HEK293 (cell line): ENCODE data around the gene MPO.

ENCODE experiments used
- CTCF ChIA-PET: fragments of 350-600 bp; formaldehyde crosslinking; extraction: SDS; loops from one replicate; lab custom pipeline; 2021; ENCODE audit warnings: antibody characterized with exemption; lab: Yijun Ruan, JAX
- POLR2A ChIA-PET: fragments of 300-600 bp; formaldehyde crosslinking; extraction: SDS; loops from one replicate; lab custom pipeline; 2020; ENCODE audit warnings: antibody characterized with exemption, inconsistent platforms; lab: Yijun Ruan, JAX
- H3K27ac ChIP-seq: fragments of 200-500 bp; sonication (Bioruptor generic); 2 replicates; pipeline ENCODE4 v1.5.1; 2014; ENCODE audit warnings: low read depth, low read length, control low read depth, inconsistent platforms; ENCODE audit errors: extremely low read depth
- H3K36me3 ChIP-seq, 2 experiments: fragments of 200-500 bp in 1 of 2; sonication (Bioruptor generic) in 1 of 2; 1 replicate in 1 of 2; 2 replicates in 1 of 2; pipeline ENCODE4 v1.5.1; 2014 to 2017; ENCODE audit warnings: inconsistent platforms in 2 of 2, low read length in 2 of 2; ENCODE audit not compliant: control insufficient read depth in 2 of 2, insufficient read depth in 1 of 2
- H3K4me1 ChIP-seq: fragments of 200-500 bp; sonication (Bioruptor generic); 2 replicates; pipeline ENCODE4 v1.5.1; 2014; ENCODE audit warnings: mild to moderate bottlenecking, low read length, inconsistent platforms; ENCODE audit not compliant: control insufficient read depth, insufficient read depth
- H3K4me3 ChIP-seq: 2 replicates; pipeline ENCODE4 v1.5.1; 2011; ENCODE audit warnings: low read depth, mild to moderate bottlenecking, control low read depth, low read length, moderate library complexity
- H3K9me3 ChIP-seq: fragments of 200-500 bp; sonication (Bioruptor generic); 2 replicates; pipeline ENCODE4 v1.5.1; 2014; ENCODE audit warnings: low read depth, low read length, inconsistent platforms; ENCODE audit not compliant: control insufficient read depth, insufficient read depth
- GLI2 ChIP-seq: fragments of 450-650 bp; formaldehyde crosslinking; IDR thresholded peaks from 2 replicates; pipeline ENCODE4; 2017; ENCODE audit warnings: missing biosample characterization, missing genetic modification characterization, low read depth, borderline replicate concordance
- KLF16 ChIP-seq: fragments of 450-650 bp; formaldehyde crosslinking; IDR thresholded peaks from 2 replicates; pipeline ENCODE4 v1.5.1; 2017; ENCODE audit warnings: missing biosample characterization, missing genetic modification characterization
- KLF8 ChIP-seq: fragments of 450-650 bp; formaldehyde crosslinking; IDR thresholded peaks from 2 replicates; pipeline ENCODE4 v1.5.1; 2016; ENCODE audit warnings: missing biosample characterization, missing genetic modification characterization
- SCRT1 ChIP-seq: fragments of 450-650 bp; formaldehyde crosslinking; IDR thresholded peaks from 2 replicates; pipeline ENCODE4 v1.5.1; 2016; ENCODE audit warnings: missing biosample characterization, missing genetic modification characterization, borderline replicate concordance
- ZBTB20 ChIP-seq: fragments of 450-650 bp; formaldehyde crosslinking; IDR thresholded peaks from 2 replicates; pipeline ENCODE4 v1.5.1; 2016; ENCODE audit warnings: missing biosample characterization, missing genetic modification characterization
- ZBTB8A ChIP-seq: fragments of 450-650 bp; formaldehyde crosslinking; IDR thresholded peaks from 2 replicates; pipeline ENCODE4 v1.5.1; 2016; ENCODE audit warnings: missing biosample characterization, missing genetic modification characterization
- ZFHX2 ChIP-seq: fragments of 450-650 bp; formaldehyde crosslinking; conservative IDR thresholded peaks from 2 replicates; pipeline ENCODE4 v1.5.1; 2016; ENCODE audit warnings: missing biosample characterization, missing genetic modification characterization
- ZNF114 ChIP-seq: fragments of 450-650 bp; formaldehyde crosslinking; IDR thresholded peaks from 2 replicates; pipeline ENCODE4 v1.5.0; 2017; ENCODE audit warnings: missing biosample characterization, missing genetic modification characterization
- ZNF133 ChIP-seq: fragments of 450-650 bp; formaldehyde crosslinking; IDR thresholded peaks from 2 replicates; pipeline ENCODE4 v1.5.1; 2016; ENCODE audit warnings: missing biosample characterization, missing genetic modification characterization
- ZNF280D ChIP-seq: fragments of 450-650 bp; formaldehyde crosslinking; IDR thresholded peaks from 2 replicates; pipeline ENCODE4 v1.5.1; 2016; ENCODE audit warnings: missing biosample characterization, missing genetic modification characterization
- ZNF311 ChIP-seq: fragments of 450-650 bp; formaldehyde crosslinking; IDR thresholded peaks from 2 replicates; pipeline ENCODE4 v1.5.1; 2017; ENCODE audit warnings: missing biosample characterization, missing genetic modification characterization, borderline replicate concordance
- ZNF366 ChIP-seq: fragments of 450-650 bp; formaldehyde crosslinking; conservative IDR thresholded peaks from 2 replicates; pipeline ENCODE4 v1.5.1; 2016; ENCODE audit warnings: missing biosample characterization, missing genetic modification characterization
- ZNF521 ChIP-seq: fragments of 450-650 bp; formaldehyde crosslinking; IDR thresholded peaks from 2 replicates; pipeline ENCODE4 v1.5.1; 2017; ENCODE audit warnings: missing biosample characterization, mild to moderate bottlenecking, missing genetic modification characterization
- ZNF530 ChIP-seq: fragments of 450-650 bp; formaldehyde crosslinking; IDR thresholded peaks from 2 replicates; pipeline ENCODE4 v1.5.1; 2016; ENCODE audit warnings: low read depth, missing biosample characterization, missing genetic modification characterization
- ZNF621 ChIP-seq: fragments of 450-650 bp; formaldehyde crosslinking; IDR thresholded peaks from 2 replicates; pipeline ENCODE4 v1.5.1; 2017; ENCODE audit warnings: missing biosample characterization, missing genetic modification characterization
- ZNF664 ChIP-seq: fragments of 450-650 bp; formaldehyde crosslinking; IDR thresholded peaks from 2 replicates; pipeline ENCODE4 v1.5.1; 2016; ENCODE audit warnings: missing biosample characterization, missing genetic modification characterization
- ZNF670 ChIP-seq: fragments of 450-650 bp; formaldehyde crosslinking; IDR thresholded peaks from 2 replicates; pipeline ENCODE4 v1.5.1; 2016; ENCODE audit warnings: missing biosample characterization, missing genetic modification characterization, low read depth
- ZNF777 ChIP-seq: fragments of 450-650 bp; formaldehyde crosslinking; IDR thresholded peaks from 2 replicates; pipeline ENCODE4 v1.5.1; 2017; ENCODE audit warnings: missing biosample characterization, missing genetic modification characterization, borderline replicate concordance
- ZXDB ChIP-seq: fragments of 450-650 bp; formaldehyde crosslinking; IDR thresholded peaks from 2 replicates; pipeline ENCODE4 v1.5.1; 2016; ENCODE audit warnings: missing biosample characterization, missing genetic modification characterization
- TF ChIP-seq, protein P1 (sequence below): fragments of 450-650 bp; formaldehyde crosslinking; conservative IDR thresholded peaks from 2 replicates; pipeline ENCODE4 v1.5.1; 2016; ENCODE audit warnings: low read depth, missing biosample characterization, missing genetic modification characterization
- TF ChIP-seq, protein P2 (sequence below): fragments of 450-650 bp; formaldehyde crosslinking; IDR thresholded peaks from 2 replicates; pipeline ENCODE4 v1.5.1; 2016; ENCODE audit warnings: missing biosample characterization, missing genetic modification characterization
- TF ChIP-seq, protein P3 (sequence below): fragments of 450-650 bp; formaldehyde crosslinking; IDR thresholded peaks from 2 replicates; pipeline ENCODE4 v1.5.1; 2017; ENCODE audit warnings: missing biosample characterization, missing genetic modification characterization
- TF ChIP-seq, protein P4 (sequence below): fragments of 450-650 bp; formaldehyde crosslinking; IDR thresholded peaks from 2 replicates; pipeline ENCODE4 v1.5.1; 2017; ENCODE audit warnings: missing biosample characterization, missing genetic modification characterization
- TF ChIP-seq, protein P5 (sequence below): fragments of 450-650 bp; formaldehyde crosslinking; optimal IDR thresholded peaks from 2 replicates; pipeline ENCODE3; 2016; ENCODE audit warnings: missing biosample characterization, mild to moderate bottlenecking, missing genetic modification characterization

The MPO gene

GRCh38 chr17:58235821-58236220 lies 44.9 kb downstream of the MPO start (continued):
- TF ChIP-seq, protein P1, sequence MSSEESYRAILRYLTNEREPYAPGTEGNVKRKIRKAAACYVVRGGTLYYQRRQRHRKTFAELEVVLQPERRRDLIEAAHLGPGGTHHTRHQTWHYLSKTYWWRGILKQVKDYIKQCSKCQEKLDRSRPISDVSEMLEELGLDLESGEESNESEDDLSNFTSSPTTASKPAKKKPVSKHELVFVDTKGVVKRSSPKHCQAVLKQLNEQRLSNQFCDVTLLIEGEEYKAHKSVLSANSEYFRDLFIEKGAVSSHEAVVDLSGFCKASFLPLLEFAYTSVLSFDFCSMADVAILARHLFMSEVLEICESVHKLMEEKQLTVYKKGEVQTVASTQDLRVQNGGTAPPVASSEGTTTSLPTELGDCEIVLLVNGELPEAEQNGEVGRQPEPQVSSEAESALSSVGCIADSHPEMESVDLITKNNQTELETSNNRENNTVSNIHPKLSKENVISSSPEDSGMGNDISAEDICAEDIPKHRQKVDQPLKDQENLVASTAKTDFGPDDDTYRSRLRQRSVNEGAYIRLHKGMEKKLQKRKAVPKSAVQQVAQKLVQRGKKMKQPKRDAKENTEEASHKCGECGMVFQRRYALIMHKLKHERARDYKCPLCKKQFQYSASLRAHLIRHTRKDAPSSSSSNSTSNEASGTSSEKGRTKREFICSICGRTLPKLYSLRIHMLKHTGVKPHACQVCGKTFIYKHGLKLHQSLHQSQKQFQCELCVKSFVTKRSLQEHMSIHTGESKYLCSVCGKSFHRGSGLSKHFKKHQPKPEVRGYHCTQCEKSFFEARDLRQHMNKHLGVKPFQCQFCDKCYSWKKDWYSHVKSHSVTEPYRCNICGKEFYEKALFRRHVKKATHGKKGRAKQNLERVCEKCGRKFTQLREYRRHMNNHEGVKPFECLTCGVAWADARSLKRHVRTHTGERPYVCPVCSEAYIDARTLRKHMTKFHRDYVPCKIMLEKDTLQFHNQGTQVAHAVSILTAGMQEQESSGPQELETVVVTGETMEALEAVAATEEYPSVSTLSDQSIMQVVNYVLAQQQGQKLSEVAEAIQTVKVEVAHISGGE, result no peak
- TF ChIP-seq, protein P2, sequence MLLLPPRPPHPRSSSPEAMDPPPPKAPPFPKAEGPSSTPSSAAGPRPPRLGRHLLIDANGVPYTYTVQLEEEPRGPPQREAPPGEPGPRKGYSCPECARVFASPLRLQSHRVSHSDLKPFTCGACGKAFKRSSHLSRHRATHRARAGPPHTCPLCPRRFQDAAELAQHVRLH (tag by site-specific recombination), result no peak
- no peak for TF ChIP-seq ZNF530 (tag by site-specific recombination)
- TF ChIP-seq ZNF664 (tag by site-specific recombination), result no peak
- no peak for TF ChIP-seq ZNF621
- TF ChIP-seq ZNF670 (tag by site-specific recombination), result no peak

GRCh38 chr17:58234512-58234911 lies 46.2 kb downstream of the MPO start:
- H3K4me1 ChIP-seq, result no peaks in the 10 kb centered on the region; the same call in 1 of the 2 replicates
- CTCF ChIA-PET, result interaction anchor here (4.4 kb wide), 1 partner anchor 14 kb away, joined by 32 read pairs; no protein-coding TSS in a partner anchor
- POLR2A ChIA-PET, result no interaction called here
- no peak for TF ChIP-seq ZNF114 (tag by site-specific recombination)
- TF ChIP-seq ZNF670 (tag by site-specific recombination), result no peak
- TF ChIP-seq, protein P3, sequence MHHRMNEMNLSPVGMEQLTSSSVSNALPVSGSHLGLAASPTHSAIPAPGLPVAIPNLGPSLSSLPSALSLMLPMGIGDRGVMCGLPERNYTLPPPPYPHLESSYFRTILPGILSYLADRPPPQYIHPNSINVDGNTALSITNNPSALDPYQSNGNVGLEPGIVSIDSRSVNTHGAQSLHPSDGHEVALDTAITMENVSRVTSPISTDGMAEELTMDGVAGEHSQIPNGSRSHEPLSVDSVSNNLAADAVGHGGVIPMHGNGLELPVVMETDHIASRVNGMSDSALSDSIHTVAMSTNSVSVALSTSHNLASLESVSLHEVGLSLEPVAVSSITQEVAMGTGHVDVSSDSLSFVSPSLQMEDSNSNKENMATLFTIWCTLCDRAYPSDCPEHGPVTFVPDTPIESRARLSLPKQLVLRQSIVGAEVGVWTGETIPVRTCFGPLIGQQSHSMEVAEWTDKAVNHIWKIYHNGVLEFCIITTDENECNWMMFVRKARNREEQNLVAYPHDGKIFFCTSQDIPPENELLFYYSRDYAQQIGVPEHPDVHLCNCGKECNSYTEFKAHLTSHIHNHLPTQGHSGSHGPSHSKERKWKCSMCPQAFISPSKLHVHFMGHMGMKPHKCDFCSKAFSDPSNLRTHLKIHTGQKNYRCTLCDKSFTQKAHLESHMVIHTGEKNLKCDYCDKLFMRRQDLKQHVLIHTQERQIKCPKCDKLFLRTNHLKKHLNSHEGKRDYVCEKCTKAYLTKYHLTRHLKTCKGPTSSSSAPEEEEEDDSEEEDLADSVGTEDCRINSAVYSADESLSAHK (tag by site-specific recombination), result no peak
- no peak for TF ChIP-seq ZNF133 (tag by site-specific recombination)
- no peak for TF ChIP-seq ZNF530 (tag by site-specific recombination)
- no peak for TF ChIP-seq KLF16 (tag by site-specific recombination)
- TF ChIP-seq ZNF521 (tag by site-specific recombination), result no peak
- no peak for TF ChIP-seq KLF8 (tag by site-specific recombination)
- TF ChIP-seq ZNF366 (tag by site-specific recombination), result no peak
- no peak for TF ChIP-seq ZNF311
- TF ChIP-seq, protein P4, sequence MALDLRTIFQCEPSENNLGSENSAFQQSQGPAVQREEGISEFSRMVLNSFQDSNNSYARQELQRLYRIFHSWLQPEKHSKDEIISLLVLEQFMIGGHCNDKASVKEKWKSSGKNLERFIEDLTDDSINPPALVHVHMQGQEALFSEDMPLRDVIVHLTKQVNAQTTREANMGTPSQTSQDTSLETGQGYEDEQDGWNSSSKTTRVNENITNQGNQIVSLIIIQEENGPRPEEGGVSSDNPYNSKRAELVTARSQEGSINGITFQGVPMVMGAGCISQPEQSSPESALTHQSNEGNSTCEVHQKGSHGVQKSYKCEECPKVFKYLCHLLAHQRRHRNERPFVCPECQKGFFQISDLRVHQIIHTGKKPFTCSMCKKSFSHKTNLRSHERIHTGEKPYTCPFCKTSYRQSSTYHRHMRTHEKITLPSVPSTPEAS (tag by site-specific recombination), result no peak
- no peak for TF ChIP-seq ZXDB (tag by site-specific recombination)
- TF ChIP-seq ZFHX2 (tag by site-specific recombination), result no peak
- TF ChIP-seq, protein P5, sequence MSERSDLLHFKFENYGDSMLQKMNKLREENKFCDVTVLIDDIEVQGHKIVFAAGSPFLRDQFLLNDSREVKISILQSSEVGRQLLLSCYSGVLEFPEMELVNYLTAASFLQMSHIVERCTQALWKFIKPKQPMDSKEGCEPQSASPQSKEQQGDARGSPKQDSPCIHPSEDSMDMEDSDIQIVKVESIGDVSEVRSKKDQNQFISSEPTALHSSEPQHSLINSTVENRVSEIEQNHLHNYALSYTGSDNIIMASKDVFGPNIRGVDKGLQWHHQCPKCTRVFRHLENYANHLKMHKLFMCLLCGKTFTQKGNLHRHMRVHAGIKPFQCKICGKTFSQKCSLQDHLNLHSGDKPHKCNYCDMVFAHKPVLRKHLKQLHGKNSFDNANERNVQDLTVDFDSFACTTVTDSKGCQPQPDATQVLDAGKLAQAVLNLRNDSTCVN (tag by site-specific recombination), result no peak
- no peak for TF ChIP-seq ZNF280D (tag by site-specific recombination)
- TF ChIP-seq ZBTB8A (tag by site-specific recombination), result no peak
- TF ChIP-seq ZNF777 (tag by site-specific recombination), result no peak
- no peak for TF ChIP-seq ZBTB20 (tag by site-specific recombination)
- no peak for TF ChIP-seq SCRT1
- no peak for TF ChIP-seq GLI2
- TF ChIP-seq, all 188 proteins: peak for 0
- Histone ChIP-seq H3K9me3 (no peaks in the 10 kb centered on the region), H3K4me3 (no peak overlapping the region), H3K36me3 (no peaks in the 10 kb centered on the region), H3K27ac (no peak overlapping the region)
